Effector CD8-positive, alpha-beta T cell (primary cell): ENCODE measurements around the gene TREH.

ENCODE experiments used
- DNase-seq: peaks from one replicate; lab custom pipeline; 2025; lab: John Stamatoyannopoulos, UW

Gene TREH

GRCh38 chr11:118648291-118648690 lies 31.2 kb downstream of the TREH start:
- no peak for DNase-seq

- DNase-seq, result no peak
Observed at GRCh38 chr11:118646393-118646792, 33.1 kb downstream of the TREH start.

- DNase-seq, result no peak
Observed at GRCh38 chr11:118645066-118645715, 34.3 kb downstream of the TREH start.

- no peak for DNase-seq
Observed at GRCh38 chr11:118644496-118644895, 35.0 kb downstream of the TREH start.

- no peak for DNase-seq
Observed at GRCh38 chr11:118643995-118644345, 35.5 kb downstream of the TREH start.

- DNase-seq, result no peak
Observed at GRCh38 chr11:118643142-118643994, 36.1 kb downstream of the TREH start.

GRCh38 chr11:118641397-118642019 lies 37.9 kb downstream of the TREH start:
- DNase-seq, result no peak

- no peak for DNase-seq
Observed at GRCh38 chr11:118640332-118641154, 38.9 kb downstream of the TREH start.

- no peak for DNase-seq
Observed at GRCh38 chr11:118639899-118640298, 39.6 kb downstream of the TREH start.

- no peak for DNase-seq
Observed at GRCh38 chr11:118638726-118639125, 40.7 kb downstream of the TREH start.

GRCh38 chr11:118636569-118637290 lies 42.7 kb downstream of the TREH start:
- DNase-seq, result no peak

GRCh38 chr11:118635642-118636041 lies 43.8 kb downstream of the TREH start:
- no peak for DNase-seq

GRCh38 chr11:118635237-118635591 lies 44.2 kb downstream of the TREH start:
- no peak for DNase-seq

GRCh38 chr11:118634431-118635236 lies 44.8 kb downstream of the TREH start:
- DNase-seq, result no peak

GRCh38 chr11:118633979-118634378 lies 45.5 kb downstream of the TREH start:
- DNase-seq, result no peak

- no peak for DNase-seq
Observed at GRCh38 chr11:118633319-118633690, 46.1 kb downstream of the TREH start.

GRCh38 chr11:118632577-118633318 lies 46.7 kb downstream of the TREH start:
- DNase-seq, result no peak

GRCh38 chr11:118631142-118631909 lies 48.1 kb downstream of the TREH start:
- DNase-seq, result no peak
